SK-N-SH treated with all-trans-retinoic acid at 6 μM for 48 hours (cell line): Measurements from ENCODE around the gene PLA2G4C.

Experiments
- ARNTL ChIP-seq: fragments of 450-650 bp; formaldehyde crosslinking; IDR thresholded peaks from 2 replicates; pipeline ENCODE4 v1.5.0; 2020; ENCODE audit warnings: low read depth, mild to moderate bottlenecking, moderate library complexity, borderline replicate concordance
- GLIS3 ChIP-seq: fragments of 250-450 bp; sonication (Bioruptor Pico); IDR thresholded peaks from 2 replicates; pipeline ENCODE4 v1.5.0; 2020; ENCODE audit warnings: mild to moderate bottlenecking, moderate library complexity
- ISL1 ChIP-seq: fragments of 250-450 bp; sonication (Bioruptor Pico); IDR thresholded peaks from 2 replicates; pipeline ENCODE4 v2.1.2; 2022; ENCODE audit warnings: mild to moderate bottlenecking, moderate library complexity
- PPARA ChIP-seq: fragments of 250-450 bp; sonication (Bioruptor Pico); IDR thresholded peaks from 2 replicates; pipeline ENCODE4 v1.5.0; 2020; ENCODE audit warnings: mild to moderate bottlenecking, borderline replicate concordance
- RARB ChIP-seq: fragments of 250-450 bp; sonication (Bioruptor Pico); IDR thresholded peaks from 2 replicates; pipeline ENCODE4 v1.8.0; 2021; ENCODE audit warnings: mild to moderate bottlenecking, moderate library complexity
- TCF4 ChIP-seq: fragments of 250-450 bp; sonication (Bioruptor Pico); IDR thresholded peaks from 2 replicates; pipeline ENCODE4 v1.8.0; 2021; ENCODE audit warnings: mild to moderate bottlenecking, moderate library complexity, borderline replicate concordance
- TOX ChIP-seq: fragments of 250-450 bp; sonication (Bioruptor Pico); IDR thresholded peaks from 2 replicates; pipeline ENCODE4 v1.8.0; 2021; ENCODE audit warnings: mild to moderate bottlenecking, moderate library complexity, borderline replicate concordance
- ZC3H10 ChIP-seq: fragments of 250-450 bp; sonication (Bioruptor Pico); IDR thresholded peaks from 2 replicates; pipeline ENCODE4 v1.5.1; 2021; ENCODE audit warnings: mild to moderate bottlenecking, moderate library complexity
- ZFP3 ChIP-seq: fragments of 250-450 bp; sonication (Bioruptor Pico); IDR thresholded peaks from 2 replicates; pipeline ENCODE4 v1.5.0; 2020; ENCODE audit warnings: mild to moderate bottlenecking, moderate library complexity
- ZFP30 ChIP-seq: fragments of 450-650 bp; formaldehyde crosslinking; IDR thresholded peaks from 2 replicates; pipeline ENCODE4 v1.5.0; 2022; ENCODE audit warnings: mild to moderate bottlenecking, moderate library complexity
- TF ChIP-seq, protein P1 (sequence below): fragments of 250-450 bp; sonication (Bioruptor Pico); IDR thresholded peaks from 2 replicates; pipeline ENCODE4 v1.5.1; 2020; ENCODE audit warnings: low read depth, mild to moderate bottlenecking, moderate library complexity
- TF ChIP-seq, protein P2 (sequence below): fragments of 250-450 bp; sonication (Bioruptor Pico); IDR thresholded peaks from 2 replicates; pipeline ENCODE4 v1.8.0; 2020; ENCODE audit warnings: mild to moderate bottlenecking, moderate library complexity, borderline replicate concordance

DNA sequence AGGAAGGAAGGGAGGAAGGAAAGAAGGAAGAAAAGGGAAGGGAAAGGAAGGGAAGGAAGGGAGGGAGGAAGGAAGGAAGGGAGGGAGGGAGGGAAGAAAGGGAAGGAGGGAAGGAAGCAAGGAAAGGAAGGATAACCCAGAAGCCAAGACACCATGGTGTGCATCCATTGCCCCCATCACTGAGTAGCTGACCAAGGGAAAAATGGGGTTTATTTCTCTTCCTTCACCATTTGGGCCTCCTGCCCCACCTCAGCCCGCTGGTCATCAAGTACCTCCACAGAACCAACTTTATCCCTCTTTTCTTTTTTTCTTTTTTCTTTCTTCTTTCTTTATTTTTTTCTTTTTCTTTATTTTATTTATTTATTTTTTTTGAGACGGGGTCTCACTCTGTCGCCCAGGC lies 87.1 kb downstream of the PLA2G4C start:
- no peak for TF ChIP-seq RARB
- no peak for TF ChIP-seq TOX (CRISPR knock-in tag)
- no peak for TF ChIP-seq ISL1 (CRISPR knock-in tag)
- TF ChIP-seq, protein P1, sequence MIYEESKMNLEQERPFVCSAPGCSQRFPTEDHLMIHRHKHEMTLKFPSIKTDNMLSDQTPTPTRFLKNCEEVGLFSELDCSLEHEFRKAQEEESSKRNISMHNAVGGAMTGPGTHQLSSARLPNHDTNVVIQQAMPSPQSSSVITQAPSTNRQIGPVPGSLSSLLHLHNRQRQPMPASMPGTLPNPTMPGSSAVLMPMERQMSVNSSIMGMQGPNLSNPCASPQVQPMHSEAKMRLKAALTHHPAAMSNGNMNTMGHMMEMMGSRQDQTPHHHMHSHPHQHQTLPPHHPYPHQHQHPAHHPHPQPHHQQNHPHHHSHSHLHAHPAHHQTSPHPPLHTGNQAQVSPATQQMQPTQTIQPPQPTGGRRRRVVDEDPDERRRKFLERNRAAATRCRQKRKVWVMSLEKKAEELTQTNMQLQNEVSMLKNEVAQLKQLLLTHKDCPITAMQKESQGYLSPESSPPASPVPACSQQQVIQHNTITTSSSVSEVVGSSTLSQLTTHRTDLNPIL (CRISPR knock-in tag): no peak
- no peak for TF ChIP-seq TCF4 (CRISPR knock-in tag)
- no peak for TF ChIP-seq ARNTL
- no peak for TF ChIP-seq ZC3H10 (CRISPR knock-in tag)
- TF ChIP-seq PPARA (CRISPR knock-in tag): no peak
- TF ChIP-seq ZFP3 (CRISPR knock-in tag): no peak
- TF ChIP-seq, protein P2, sequence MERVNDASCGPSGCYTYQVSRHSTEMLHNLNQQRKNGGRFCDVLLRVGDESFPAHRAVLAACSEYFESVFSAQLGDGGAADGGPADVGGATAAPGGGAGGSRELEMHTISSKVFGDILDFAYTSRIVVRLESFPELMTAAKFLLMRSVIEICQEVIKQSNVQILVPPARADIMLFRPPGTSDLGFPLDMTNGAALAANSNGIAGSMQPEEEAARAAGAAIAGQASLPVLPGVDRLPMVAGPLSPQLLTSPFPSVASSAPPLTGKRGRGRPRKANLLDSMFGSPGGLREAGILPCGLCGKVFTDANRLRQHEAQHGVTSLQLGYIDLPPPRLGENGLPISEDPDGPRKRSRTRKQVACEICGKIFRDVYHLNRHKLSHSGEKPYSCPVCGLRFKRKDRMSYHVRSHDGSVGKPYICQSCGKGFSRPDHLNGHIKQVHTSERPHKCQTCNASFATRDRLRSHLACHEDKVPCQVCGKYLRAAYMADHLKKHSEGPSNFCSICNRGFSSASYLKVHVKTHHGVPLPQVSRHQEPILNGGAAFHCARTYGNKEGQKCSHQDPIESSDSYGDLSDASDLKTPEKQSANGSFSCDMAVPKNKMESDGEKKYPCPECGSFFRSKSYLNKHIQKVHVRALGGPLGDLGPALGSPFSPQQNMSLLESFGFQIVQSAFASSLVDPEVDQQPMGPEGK (CRISPR knock-in tag): no peak
- no peak for TF ChIP-seq GLIS3 (CRISPR knock-in tag)
- TF ChIP-seq ZFP30 (CRISPR knock-in tag): no peak
